SU-DHL-6 (cell line): ENCODE measurements around the gene MGMT.

Experiments
- CTCF ChIP-seq: fragments of 200-600 bp; sonication (generic); IDR thresholded peaks from one replicate; pipeline ENCODE4 v1.5.1; 2017; ENCODE audit warnings: antibody characterized with exemption, mild to moderate bottlenecking, low read length, moderate library complexity; ENCODE audit not compliant: insufficient read depth, poor library complexity, severe bottlenecking
- EZH2phosphoT487 ChIP-seq: fragments of 200-600 bp; sonication (generic), shearing (Covaris generic); conservative IDR thresholded peaks from 2 replicates; pipeline ENCODE4 v1.6.1; 2018; ENCODE audit warnings: mild to moderate bottlenecking, antibody characterized with exemption, low read length, moderate library complexity, mixed read lengths

- TF ChIP-seq CTCF = no peak
- no peak for TF ChIP-seq EZH2phosphoT487
Measured at GRCh38 chr10:129631006-129631405, 164.0 kb downstream of the MGMT start.
